Upper lobe of right lung (tissue), 1 donor: ENCODE data around the gene NR4A3. TPM values are rescaled to one million over a fixed set of nuclear protein-coding genes. Genes with fewer than 3 reads are reported as not detected.

Source experiments
- ATAC-seq: fragments of 200-7000 bp; cut with Tn5 transposase; one replicate; pipeline ENCODE4 v1.9.1; 2020; ENCODE audit warnings: mild to moderate bottlenecking, moderate library complexity
- DNase-seq: peaks from one replicate; pipeline ENCODE4 v3.0.0-alpha.2; 2020
- H3K27ac ChIP-seq: fragments of 200-600 bp; one replicate; pipeline ENCODE4 v1.8.0; 2022
- H3K27me3 ChIP-seq: fragments of 200-600 bp; one replicate; pipeline ENCODE4 v1.8.0; 2022; ENCODE audit warnings: mild to moderate bottlenecking
- H3K36me3 ChIP-seq: fragments of 200-600 bp; one replicate; pipeline ENCODE4 v1.8.0; 2022
- H3K4me1 ChIP-seq: fragments of 200-600 bp; one replicate; pipeline ENCODE4 v1.8.0; 2022
- H3K4me3 ChIP-seq: fragments of 200-600 bp; one replicate; pipeline ENCODE4 v1.8.0; 2022; ENCODE audit warnings: mild to moderate bottlenecking
- H3K9me3 ChIP-seq: fragments of 200-600 bp; one replicate; pipeline ENCODE4 v1.8.0; 2022
- CTCF ChIP-seq: fragments of 200-600 bp; IDR thresholded peaks from one replicate; pipeline ENCODE4 v1.8.0; 2022; ENCODE audit warnings: antibody characterized with exemption
- intact Hi-C: fragments of 100-400 bp; cut with DNase I; formaldehyde crosslinking; loops from one replicate; pipeline ENCODE4 v1.11.0; 2022
- total RNA-seq: library from RNA; stranded (reverse); fragmentation: NEBNext Ultra II Directional; extraction: Animal tissue kit (Norgen Biotek cat#: 25700); gene quantifications from one replicate; pipeline ENCODE4 v1.2.1, GENCODE V29; 2021
- donor health status: DM: no; HTN: yes; CAD: no; lungs with severe emphysema.

Gene NR4A3
- total RNA-seq, 1 donor from 2014 or later, result 3.8 TPM

GRCh38 chr9:99831857-99832557, 10.3 kb downstream of the NR4A3 start:
- peaks cover 38% of the 10 kb centered on the region for H3K27me3 ChIP-seq
- H3K27ac ChIP-seq, result no peak overlapping the region
- no peaks in the 10 kb centered on the region for H3K36me3 ChIP-seq
- ATAC-seq, result no peak
- H3K4me3 ChIP-seq, result no peak overlapping the region
- TF ChIP-seq CTCF, result no peak
- H3K4me1 ChIP-seq, result no peaks in the 10 kb centered on the region
- intact Hi-C loops, result no loop called here
- no peaks in the 10 kb centered on the region for H3K9me3 ChIP-seq
- DNase-seq, result no peak

- ATAC-seq, result no peak
- Histone ChIP-seq H3K4me3 (no peak overlapping the region), H3K9me3 (no peaks in the 10 kb centered on the region), H3K36me3 (no peaks in the 10 kb centered on the region), H3K4me1 (no peaks in the 10 kb centered on the region), H3K27ac (no peak overlapping the region), H3K27me3 (peaks cover 35% of the 10 kb centered on the region)
- DNase-seq, result no peak
- TF ChIP-seq CTCF, result no peak
- intact Hi-C loops, result no loop called here
Measured at GRCh38 chr9:99832558-99832864, 10.8 kb downstream of the NR4A3 start.

DNA sequence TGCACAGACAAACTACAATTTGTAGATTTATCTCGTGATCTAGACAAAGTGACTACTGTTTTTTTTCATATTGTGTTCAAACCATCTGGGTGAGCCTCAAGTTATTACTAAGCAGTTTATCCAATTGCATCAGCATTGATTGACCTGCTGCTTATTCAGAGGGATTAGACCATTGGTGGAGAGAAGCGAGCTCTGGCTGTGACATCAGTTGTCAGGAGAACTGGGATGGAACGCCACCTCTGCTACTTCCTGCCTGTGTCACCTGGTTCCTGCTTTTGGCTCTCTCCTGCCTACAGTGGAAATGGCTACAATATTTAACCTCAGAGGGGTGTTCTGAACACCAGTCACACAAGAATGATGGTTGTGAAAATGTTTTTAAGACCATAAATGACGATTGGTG, 12.1 kb downstream of the NR4A3 start:
- no peak overlapping the region for H3K27ac ChIP-seq
- TF ChIP-seq CTCF, result no peak
- H3K4me3 ChIP-seq, result no peak overlapping the region
- intact Hi-C loops, result no loop called here
- no peaks in the 10 kb centered on the region for H3K9me3 ChIP-seq
- peaks cover 24% of the 10 kb centered on the region for H3K27me3 ChIP-seq
- no peaks in the 10 kb centered on the region for H3K4me1 ChIP-seq
- ATAC-seq (no peak), DNase-seq (no peak)
- no peaks in the 10 kb centered on the region for H3K36me3 ChIP-seq

DNA sequence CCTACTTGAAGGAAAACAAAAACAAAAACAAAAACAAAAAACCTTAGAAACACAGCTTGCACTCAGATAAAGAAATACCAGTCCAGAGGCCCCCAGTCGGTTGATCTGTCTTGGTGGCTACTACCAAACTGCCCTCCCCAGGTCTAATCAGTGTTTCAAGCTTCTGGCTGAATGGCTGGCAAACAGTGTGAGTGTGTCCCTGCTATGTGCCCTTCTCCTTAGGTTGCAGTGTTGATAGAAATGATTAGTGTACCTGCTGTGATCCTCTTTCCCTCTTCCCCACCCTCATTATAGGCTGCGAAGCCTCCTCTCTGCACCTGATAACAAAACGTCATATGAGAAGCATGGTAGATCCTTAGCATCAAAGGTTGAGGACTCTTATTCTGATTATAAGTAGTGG, 12.8 kb downstream of the NR4A3 start:
- DNase-seq (no peak), ATAC-seq (no peak)
- H3K4me1 ChIP-seq, result no peaks in the 10 kb centered on the region
- H3K4me3 ChIP-seq, result no peak overlapping the region
- no peaks in the 10 kb centered on the region for H3K9me3 ChIP-seq
- intact Hi-C loops, result no loop called here
- H3K27ac ChIP-seq, result no peak overlapping the region
- peaks cover 18% of the 10 kb centered on the region for H3K27me3 ChIP-seq
- H3K36me3 ChIP-seq, result no peaks in the 10 kb centered on the region
- no peak for TF ChIP-seq CTCF

DNA sequence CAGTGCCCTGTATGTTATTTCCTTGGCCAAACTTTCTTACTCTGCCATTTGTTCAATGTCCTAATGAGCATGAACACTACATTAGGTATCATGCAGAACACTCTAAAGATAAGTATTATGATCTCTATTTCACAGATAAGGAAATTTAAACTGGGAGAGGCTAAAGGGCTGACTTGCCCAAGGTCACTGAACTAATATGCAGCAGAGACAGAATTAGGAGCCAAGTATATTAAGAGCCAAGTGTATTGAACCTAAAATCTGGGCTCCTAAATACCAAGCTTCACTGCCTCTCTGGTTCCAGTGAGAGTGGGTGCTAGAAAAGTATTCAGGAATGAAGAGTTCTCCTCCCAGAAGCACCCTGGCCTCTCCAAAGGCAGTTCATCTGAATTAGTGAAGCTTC, 13.5 kb downstream of the NR4A3 start:
- intact Hi-C loops, result no loop called here
- Histone ChIP-seq H3K9me3 (no peaks in the 10 kb centered on the region), H3K4me1 (no peaks in the 10 kb centered on the region), H3K4me3 (no peak overlapping the region), H3K27me3 (peaks cover 11% of the 10 kb centered on the region), H3K27ac (no peak overlapping the region), H3K36me3 (no peaks in the 10 kb centered on the region)
- TF ChIP-seq CTCF, result no peak
- DNase-seq, result no peak
- ATAC-seq, result no peak

DNA sequence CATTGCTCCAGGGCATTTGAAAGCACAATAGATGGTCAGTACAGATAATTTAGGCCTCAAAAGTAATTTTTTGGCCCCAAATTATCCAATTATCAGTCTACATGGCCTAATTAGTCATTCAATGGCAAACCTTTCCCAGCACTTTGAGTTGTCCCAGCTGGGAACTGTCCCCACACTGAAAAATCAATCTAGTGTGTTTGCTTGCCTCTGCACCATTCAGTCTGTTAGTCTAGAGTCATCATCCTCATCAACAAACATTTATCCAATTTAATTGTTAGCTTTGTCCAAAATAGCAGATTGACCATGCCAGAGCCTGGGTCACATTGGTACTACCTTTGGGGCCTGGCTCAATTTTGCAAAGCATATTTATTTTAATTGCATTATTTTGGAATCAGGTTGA, 13.9 kb downstream of the NR4A3 start:
- ATAC-seq, result no peak
- Histone ChIP-seq H3K36me3 (no peaks in the 10 kb centered on the region), H3K9me3 (no peaks in the 10 kb centered on the region), H3K4me3 (no peak overlapping the region), H3K27me3 (peaks cover 8% of the 10 kb centered on the region), H3K27ac (no peak overlapping the region), H3K4me1 (no peaks in the 10 kb centered on the region)
- TF ChIP-seq CTCF, result no peak
- no peak for DNase-seq
- intact Hi-C loops, result no loop called here
